Right lobe of liver (tissue), 4 donors: ENCODE results near the gene SLC25A12.

ENCODE experiments used
- POLR2A ChIP-seq: fragments of 450-650 bp; IDR thresholded peaks from one replicate; pipeline ENCODE4 v1.6.1; 2017; ENCODE audit warnings: antibody characterized with exemption, mild to moderate bottlenecking
- TF ChIP-seq, protein P1 (sequence below), 4 donors: fragments of 200-600 bp in 3 of 4; fragments of 450-650 bp in 1 of 4; IDR thresholded peaks; one replicate each; pipeline versions ENCODE4 v1.5.1 to v1.8.0; 2016 to 2022; ENCODE audit warnings: antibody characterized with exemption in 4 of 4, mild to moderate bottlenecking in 2 of 4
- donor health status: DM: no; HTN: no; CAD: no.
- donor health status: DM: no; HTN: no; CAD: no.
- donor health status: DM: no; HTN: yes; CAD: no.

DNA sequence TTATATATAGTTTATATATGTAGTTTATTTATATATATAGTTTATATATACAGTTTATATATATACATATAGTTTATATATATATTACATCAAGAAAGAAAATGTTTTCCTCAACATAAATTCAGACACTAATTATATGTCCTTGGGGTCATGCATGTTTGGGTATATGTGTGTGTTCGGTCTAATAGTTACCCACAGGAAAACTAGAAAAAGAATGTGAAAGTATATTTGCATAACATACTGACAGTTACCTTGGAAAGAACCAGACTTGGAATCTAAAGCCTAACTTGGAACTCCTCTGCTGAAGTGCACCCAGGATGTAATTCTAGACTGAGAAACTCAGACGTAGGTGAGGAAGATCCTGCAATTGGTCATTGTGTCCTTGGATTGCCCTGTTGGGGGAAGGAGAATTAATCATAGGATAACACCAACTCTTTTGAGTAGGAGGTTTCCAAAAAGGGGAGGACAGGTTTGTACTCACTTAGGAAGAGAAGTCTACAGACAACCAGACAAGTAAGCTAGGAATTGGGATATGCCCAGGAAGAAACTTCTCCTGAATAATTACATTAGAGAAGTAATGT is 8.9 kb upstream of the SLC25A12 start:
- TF ChIP-seq, protein P1, sequence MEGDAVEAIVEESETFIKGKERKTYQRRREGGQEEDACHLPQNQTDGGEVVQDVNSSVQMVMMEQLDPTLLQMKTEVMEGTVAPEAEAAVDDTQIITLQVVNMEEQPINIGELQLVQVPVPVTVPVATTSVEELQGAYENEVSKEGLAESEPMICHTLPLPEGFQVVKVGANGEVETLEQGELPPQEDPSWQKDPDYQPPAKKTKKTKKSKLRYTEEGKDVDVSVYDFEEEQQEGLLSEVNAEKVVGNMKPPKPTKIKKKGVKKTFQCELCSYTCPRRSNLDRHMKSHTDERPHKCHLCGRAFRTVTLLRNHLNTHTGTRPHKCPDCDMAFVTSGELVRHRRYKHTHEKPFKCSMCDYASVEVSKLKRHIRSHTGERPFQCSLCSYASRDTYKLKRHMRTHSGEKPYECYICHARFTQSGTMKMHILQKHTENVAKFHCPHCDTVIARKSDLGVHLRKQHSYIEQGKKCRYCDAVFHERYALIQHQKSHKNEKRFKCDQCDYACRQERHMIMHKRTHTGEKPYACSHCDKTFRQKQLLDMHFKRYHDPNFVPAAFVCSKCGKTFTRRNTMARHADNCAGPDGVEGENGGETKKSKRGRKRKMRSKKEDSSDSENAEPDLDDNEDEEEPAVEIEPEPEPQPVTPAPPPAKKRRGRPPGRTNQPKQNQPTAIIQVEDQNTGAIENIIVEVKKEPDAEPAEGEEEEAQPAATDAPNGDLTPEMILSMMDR (IDR thresholded peaks at IDR 0.05) = no peak
- no peak for TF ChIP-seq POLR2A
